HG03558 (cell line): Measurements from ENCODE around the gene RNU5D-1.

Experiments
- ATAC-seq: cut with Tn5 transposase; IDR thresholded peaks from one replicate; pipeline ENCODE4 v1.9.1; 2021; ENCODE audit warnings: moderate number of reproducible peaks; ENCODE audit not compliant: unreplicated experiment; ENCODE audit errors: extremely low read depth

RNU5D-1 gene

GRCh38 chr1:44733784-44734183 is 2.8 kb upstream of the RNU5D-1 start:
- ATAC-seq = no peak

DNA sequence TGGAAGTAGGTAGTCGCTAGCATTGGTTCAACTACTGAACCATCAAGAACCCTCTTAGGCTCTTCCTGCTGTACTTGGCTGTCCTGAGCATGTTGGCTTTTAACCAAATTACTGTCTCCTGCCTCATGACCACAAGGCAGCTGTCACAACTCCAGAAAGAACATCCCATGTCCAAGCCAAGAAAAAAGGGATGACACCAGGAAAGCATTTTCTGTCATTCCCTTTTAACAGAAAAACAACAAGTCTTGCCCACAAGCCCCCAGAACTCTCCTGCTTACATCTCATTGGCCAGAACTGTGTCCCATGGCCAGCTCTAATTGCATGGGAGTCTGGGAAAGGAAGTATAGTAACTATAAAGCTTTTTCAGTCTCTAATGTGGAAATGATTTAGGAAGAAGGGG is 2.4 kb upstream of the RNU5D-1 start:
- no peak for ATAC-seq

GRCh38 chr1:44724955-44725698 is 5.8 kb downstream of the RNU5D-1 start:
- no peak for ATAC-seq

DNA sequence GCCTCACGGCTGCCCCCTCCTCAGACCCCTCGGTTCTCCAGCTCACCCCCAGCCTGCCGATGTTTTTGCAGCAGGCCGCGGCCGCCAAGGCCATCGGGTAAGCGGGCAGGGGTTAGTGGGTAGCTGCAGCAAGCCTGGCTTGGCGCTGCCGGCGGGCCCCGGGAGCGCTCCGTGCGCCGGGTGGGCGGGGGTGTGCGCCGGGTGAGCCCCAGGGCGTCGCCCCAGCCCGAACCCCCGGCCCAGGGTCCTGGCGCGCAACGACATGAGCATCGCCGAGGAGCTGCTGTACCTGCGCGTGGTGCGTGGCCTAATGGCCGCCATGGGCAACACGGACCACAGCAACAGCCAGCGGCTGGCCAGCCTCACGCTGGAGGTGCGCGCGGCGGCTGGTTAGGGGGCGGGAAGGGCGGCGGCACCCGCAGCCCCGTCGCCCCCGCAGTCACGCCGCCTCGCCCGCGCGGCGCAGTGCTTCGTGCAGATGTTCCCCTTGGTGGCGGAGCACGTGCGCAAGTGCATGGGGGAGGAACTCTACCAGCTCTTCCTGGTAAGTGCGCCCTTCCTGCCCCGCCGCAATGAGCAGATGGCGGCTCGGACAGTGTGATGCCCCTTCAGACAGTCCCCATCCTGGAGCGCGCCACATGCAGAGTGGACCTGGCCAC is 6.5 kb downstream of the RNU5D-1 start:
- no peak for ATAC-seq

DNA sequence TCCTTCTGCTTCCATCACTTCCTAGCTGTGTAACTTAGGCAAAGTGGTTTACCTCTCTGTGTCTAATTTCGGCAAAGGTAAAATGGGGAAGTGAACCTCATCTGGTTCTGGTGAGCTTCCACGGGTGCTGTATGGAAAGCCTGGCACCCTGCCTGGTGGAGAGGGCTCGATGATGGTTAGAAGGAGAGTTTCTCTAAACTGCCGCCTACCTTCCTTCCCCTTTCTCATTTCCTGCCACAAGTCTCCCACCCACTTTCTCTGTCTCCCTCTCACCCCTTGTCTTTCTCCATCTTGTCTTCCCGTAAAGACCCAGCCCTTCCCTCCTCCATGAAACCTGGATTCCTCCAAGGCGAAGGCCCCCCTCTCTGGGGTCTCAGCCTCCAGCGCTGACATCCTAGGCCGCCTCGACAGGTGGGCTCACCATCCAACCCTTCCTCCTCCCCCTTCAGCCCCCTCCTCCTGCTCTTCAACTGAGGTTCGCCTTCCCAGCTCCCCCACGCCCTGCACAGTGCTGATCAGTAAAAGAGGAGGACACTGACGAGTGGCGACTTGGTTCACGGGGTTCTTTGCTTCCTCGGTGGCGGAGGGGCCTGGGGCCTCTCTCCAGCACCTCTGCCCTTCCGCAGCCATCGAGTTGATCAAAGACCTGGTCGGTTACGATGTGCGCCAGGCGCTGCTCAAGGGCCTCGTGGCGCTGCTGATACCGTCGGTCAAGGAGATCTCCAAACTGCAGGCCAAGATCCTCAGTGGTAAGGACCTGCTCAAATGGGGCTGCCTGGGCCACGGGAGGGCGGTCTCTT is 7.3 kb downstream of the RNU5D-1 start:
- ATAC-seq = no peak

DNA sequence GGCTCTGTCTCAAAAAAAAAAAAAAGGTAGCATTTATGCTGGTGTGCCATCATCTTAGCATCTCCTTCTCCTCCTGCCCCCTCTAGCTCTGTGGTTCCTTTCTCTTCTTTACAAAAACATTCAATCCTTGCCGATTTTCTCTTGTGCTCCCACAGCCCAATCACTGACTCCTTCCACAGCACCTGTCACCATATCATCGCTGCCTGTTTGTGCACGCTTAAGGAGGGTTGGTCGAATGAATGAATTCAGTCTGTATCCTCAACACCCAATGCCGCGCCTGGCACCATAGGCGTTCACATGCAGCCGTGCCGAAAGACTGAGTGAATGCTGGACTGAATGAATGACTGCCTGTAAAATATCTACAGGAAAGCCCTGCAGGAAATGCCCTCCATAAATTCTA is 7.9 kb downstream of the RNU5D-1 start:
- ATAC-seq = no peak

GRCh38 chr1:44721485-44722361 is 9.2 kb downstream of the RNU5D-1 start:
- peak; percentile 65 for ATAC-seq

GRCh38 chr1:44720281-44720680 is 10.7 kb downstream of the RNU5D-1 start:
- ATAC-seq = no peak

- ATAC-seq = no peak
Measured at GRCh38 chr1:44719318-44719717, 11.7 kb downstream of the RNU5D-1 start.

DNA sequence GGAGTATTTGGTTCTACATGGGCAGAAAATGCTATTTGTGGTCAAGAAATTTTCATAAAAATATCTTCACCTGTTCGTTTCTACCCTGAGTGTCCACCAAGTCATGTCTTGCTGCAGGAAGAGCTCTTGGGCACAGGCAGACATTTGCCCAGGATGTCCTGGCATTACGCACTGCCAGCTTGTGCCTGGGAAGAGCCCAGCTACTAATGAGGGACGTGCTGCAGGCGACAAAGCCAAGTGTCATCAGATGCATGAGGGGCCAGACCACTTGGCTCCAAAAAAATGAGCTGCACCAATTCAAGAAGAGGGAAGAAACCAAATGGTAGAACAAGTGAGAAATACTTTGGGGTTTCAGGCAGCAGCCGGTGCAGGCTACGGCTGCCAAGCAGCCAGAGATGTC is 12.9 kb downstream of the RNU5D-1 start:
- no peak for ATAC-seq

DNA sequence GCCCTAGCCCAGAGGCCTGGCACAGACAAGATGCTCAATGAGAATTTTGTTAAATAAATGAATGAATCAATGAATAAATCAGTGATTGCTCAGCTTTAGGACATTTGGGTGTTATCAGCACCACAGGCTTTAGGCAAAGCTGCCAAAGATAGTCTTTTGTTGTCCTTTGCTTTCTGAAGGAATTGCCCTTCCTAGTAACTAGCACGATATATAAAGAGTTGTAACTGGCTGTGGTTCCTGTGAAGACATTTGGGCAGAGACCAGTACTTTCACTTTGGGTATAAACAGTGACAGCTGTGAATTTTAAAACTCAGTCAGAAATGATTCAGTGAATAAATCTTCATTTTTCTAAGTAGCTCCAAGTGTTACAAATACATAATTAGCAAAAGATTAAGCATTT is 13.3 kb downstream of the RNU5D-1 start:
- ATAC-seq = no peak

GRCh38 chr1:44717156-44717555 is 13.8 kb downstream of the RNU5D-1 start:
- ATAC-seq = no peak

DNA sequence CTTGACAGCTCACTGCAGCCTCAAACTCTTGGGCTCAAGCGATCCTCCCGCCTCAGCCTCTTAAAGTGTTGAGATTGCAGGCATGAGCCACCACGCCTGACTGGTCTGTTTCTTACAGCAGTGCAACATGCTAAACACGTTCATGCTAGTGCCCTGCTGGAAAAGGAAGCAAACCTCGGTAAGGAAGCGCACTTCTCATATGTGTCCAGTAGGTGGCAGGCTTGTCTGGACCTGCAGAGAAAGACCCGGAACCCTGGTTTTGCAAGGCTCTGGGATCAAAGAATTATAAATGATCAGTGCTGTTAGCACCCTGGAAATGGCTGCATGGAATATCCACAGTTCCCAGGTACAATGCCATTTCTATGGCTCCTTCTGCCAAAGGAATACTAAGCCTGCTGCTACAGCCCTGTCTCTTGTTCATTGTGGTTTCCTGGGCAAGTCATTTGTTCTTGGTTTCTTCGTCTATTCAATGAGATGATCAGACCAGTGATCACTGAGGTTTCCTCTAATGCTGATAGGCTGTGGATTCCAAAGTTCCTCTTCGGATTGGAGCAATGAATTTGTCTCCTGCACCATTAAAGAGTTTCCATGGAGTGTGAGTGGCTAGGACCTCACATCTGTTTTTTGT is 15.9 kb downstream of the RNU5D-1 start:
- no peak for ATAC-seq

- ATAC-seq = no peak
Measured at GRCh38 chr1:44714532-44714931, 16.4 kb downstream of the RNU5D-1 start.

DNA sequence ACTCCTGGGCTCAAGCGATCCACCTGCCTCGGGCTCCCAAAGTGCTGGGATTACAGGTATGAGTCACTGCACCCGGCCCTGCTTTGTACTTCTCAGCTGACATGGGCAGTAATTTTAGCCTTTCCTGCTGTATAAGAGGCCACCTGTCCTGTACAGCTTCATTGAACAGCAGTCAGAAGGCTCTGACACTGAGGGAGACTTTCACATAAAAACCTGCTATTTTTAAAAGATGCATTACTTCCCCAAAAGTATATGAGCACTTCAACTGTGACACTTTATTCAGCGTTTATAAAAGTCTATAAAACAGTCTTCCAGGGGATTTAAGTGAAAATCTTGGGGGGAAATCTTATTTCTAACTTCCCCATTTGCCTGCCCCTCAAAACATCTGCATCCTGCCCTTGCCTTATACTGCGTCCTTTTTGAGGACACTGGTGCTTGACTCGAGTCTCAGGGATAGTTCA is 17.6 kb downstream of the RNU5D-1 start:
- ATAC-seq = no peak

DNA sequence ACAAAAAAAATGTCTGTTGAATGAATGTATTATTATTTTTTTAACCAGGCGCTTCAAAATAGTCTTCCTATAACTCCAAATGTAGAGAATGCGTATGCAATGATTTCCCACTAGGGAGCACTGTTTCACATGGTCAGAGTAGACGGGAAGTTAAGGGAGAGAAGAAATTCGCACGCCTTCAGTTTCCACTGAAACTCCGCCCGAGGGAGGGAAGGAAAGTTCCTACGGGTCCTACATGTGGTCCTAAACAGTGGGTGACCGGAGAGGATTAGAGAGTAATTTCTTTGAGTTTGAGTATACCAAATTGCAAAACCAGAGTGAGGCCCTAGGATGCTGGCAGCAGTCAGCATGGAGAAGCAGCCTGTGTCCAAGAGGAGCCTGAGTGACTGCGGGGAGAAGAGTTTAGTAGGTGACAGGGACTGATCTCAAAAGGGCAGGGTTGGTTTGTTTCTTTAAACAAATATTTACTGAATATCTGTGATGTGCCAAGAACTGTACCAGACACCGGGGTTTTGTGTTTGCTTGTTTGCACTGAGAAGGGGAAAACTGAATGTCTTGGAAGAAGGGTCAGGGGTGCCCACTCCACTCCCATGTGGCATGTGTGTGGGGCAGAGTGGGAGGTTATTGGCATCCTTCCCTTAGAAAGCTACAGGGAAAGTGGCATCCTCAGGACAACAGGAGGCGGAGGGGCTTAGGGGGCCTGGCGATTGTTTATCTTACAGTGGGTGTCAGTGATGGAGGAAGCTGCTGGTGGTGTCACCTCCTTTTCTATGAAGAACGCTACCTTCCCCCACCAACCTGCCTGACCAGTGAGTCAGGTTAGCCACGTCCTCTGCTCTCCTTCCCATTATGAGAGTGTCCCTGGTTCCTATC is 22.8 kb downstream of the RNU5D-1 start:
- ATAC-seq = no peak

DNA sequence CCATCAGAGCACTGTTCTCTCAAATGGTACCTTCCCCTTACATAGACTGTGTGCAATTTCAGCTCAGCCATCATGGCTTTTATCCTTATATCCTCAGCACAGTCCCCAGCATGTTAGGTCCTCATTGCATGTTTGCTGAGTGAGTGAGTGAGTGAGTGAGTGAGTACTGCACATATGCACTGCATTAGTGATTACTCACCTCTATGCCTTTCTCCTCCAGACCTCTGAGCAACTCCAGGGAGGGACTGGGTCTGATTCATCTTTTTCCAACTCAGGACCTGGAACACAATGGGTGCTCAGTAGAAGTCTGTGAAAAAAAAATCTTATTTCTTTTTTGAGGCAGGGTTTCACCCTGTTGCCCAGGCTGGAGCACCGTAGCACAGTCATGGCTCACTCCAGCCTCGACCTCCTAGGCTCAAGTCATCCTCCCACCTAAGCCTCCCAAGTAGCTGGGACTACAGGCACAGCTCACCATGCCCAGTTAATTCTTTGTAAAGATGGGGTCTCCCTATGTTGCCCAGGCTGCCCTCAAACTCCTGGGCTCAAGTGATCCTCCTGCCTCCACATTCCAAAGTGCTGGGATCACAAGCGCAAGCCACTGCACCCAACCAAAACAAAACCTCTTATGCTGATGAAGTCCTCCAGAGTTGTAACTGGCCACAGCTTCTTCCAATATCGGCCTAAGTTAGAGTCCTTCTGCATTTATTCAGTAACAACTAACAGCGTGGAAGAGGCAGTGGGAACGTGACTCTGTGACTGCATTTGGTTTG is 23.7 kb downstream of the RNU5D-1 start:
- no peak for ATAC-seq

DNA sequence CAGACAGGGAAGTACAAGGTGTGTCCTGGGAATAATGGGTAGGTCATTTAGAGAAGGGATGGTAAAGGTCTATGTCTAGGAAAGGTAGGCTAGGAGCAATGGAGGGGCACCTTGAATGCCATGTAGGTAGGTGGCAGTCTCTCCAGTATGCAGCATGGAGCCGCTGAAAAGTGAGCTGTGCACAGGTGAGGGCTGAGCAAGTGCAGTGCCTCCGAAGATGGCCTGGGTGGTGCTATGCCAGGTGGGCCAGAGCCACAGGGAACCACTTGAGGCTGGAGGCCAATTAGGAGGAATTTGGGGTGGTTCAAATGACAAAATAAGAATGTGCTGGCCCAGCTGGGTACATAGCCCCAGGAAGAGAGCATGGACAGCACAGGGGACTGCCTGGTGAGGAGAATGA is 25.0 kb downstream of the RNU5D-1 start:
- ATAC-seq = no peak
